SK-N-MC (cell line): ENCODE measurements around the gene TBC1D20.

Experiments
- EZH2 ChIP-seq: fragments of 200-600 bp; sonication (generic); IDR thresholded peaks from one replicate; pipeline ENCODE4 v1.6.1; 2017; ENCODE audit warnings: antibody characterized with exemption
- FOXP2 ChIP-seq: optimal IDR thresholded peaks from 2 replicates; pipeline ENCODE3; 2011; ENCODE audit warnings: mild to moderate bottlenecking, moderate library complexity; ENCODE audit not compliant: insufficient read depth; ENCODE audit errors: extremely low read length, control extremely low read depth
- POLR2AphosphoS5 ChIP-seq: IDR thresholded peaks from 2 replicates; pipeline ENCODE4 v1.6.1; 2012; ENCODE audit warnings: mild to moderate bottlenecking, low read depth, low read length, borderline replicate concordance

- TF ChIP-seq POLR2AphosphoS5 (no peak), EZH2 (no peak), FOXP2 (no peak)
Measured at GRCh38 chr20:412081-412480, 50.3 kb downstream of the TBC1D20 start.
